NCI-H1417 treated with DMSO at 0.1 percent for 48 hours (cell line): ENCODE results near the gene SLC6A18.

Experiments
- DNase-seq: peaks from one replicate; lab custom pipeline; 2025; lab: John Stamatoyannopoulos, UW

The SLC6A18 gene

GRCh38 chr5:1292139-1292538 is 67.0 kb downstream of the SLC6A18 start:
- no peak for DNase-seq

GRCh38 chr5:1292846-1293415 is 67.8 kb downstream of the SLC6A18 start:
- DNase-seq: no peak

- no peak for DNase-seq
Measured at GRCh38 chr5:1293416-1294205, 68.4 kb downstream of the SLC6A18 start.

- DNase-seq: no peak
Measured at GRCh38 chr5:1294206-1294834, 69.1 kb downstream of the SLC6A18 start.

- DNase-seq: no peak
Measured at GRCh38 chr5:1294835-1295649, 69.9 kb downstream of the SLC6A18 start, which contains the start of gene TERT. TERT (minus strand) TSS chr5:1295068; CDS start chr5:1294989, 79 bp downstream.

- DNase-seq: no peak
Measured at GRCh38 chr5:1295650-1296037, 70.5 kb downstream of the SLC6A18 start.
